Progenitor cell of endocrine pancreas (in vitro differentiated cells): ENCODE results near the gene NUBP2. TPM values are rescaled to one million over a fixed set of nuclear protein-coding genes. Genes with fewer than 3 reads are reported as not detected.

ENCODE experiments used
- DNase-seq: peaks from one replicate; pipeline ENCODE4 v3.0.0; 2021; ENCODE audit warnings: low spot score; ENCODE audit not compliant: unreplicated experiment
- H3K27ac Mint-ChIP-seq: 2 replicates; pipeline ENCODE4 v1.8.0; 2021; ENCODE audit warnings: mild to moderate bottlenecking, moderate library complexity, mixed read lengths
- H3K27me3 Mint-ChIP-seq: 2 replicates; pipeline ENCODE4 v1.8.0; 2021; ENCODE audit warnings: mixed read lengths
- H3K36me3 Mint-ChIP-seq: 2 replicates; pipeline ENCODE4 v1.8.0; 2022; ENCODE audit warnings: mixed read lengths; ENCODE audit not compliant: insufficient read depth
- H3K4me1 Mint-ChIP-seq: 2 replicates; pipeline ENCODE4 v1.8.0; 2021; ENCODE audit warnings: low read depth, mixed read lengths
- H3K4me3 Mint-ChIP-seq: 2 replicates; pipeline ENCODE4 v1.8.0; 2021; ENCODE audit warnings: low read depth, mild to moderate bottlenecking, moderate library complexity, mixed read lengths
- H3K9me3 Mint-ChIP-seq: 2 replicates; pipeline ENCODE4 v1.8.0; 2021; ENCODE audit warnings: low read depth, mixed read lengths
- CTCF ChIP-seq: fragments of 200-600 bp; sonication (generic); IDR thresholded peaks from one replicate; pipeline ENCODE4 v1.5.0; 2021; ENCODE audit warnings: antibody characterized with exemption, mild to moderate bottlenecking; ENCODE audit not compliant: unreplicated experiment
- total RNA-seq: library from RNA; stranded (reverse); gene quantifications from 2 replicates; pipeline ENCODE4 v1.2.1, GENCODE V29; 2021

NUBP2 gene
- total RNA-seq, 1 donor from 2014 or later = 65.4 TPM

- TF ChIP-seq CTCF = no peak
- Mint-ChIP-seq H3K27me3 (no peaks in the 10 kb centered on the region), H3K9me3 (no peaks in the 10 kb centered on the region), H3K4me3 (no peak overlapping the region), H3K27ac (no peak overlapping the region), H3K36me3 (peaks cover 16% of the 10 kb centered on the region), H3K4me1 (no peaks in the 10 kb centered on the region)
- DNase-seq = no peak
Measured at GRCh38 chr16:1817276-1817589, 34.5 kb downstream of the NUBP2 start.

- Mint-ChIP-seq H3K4me1 (no peaks in the 10 kb centered on the region), H3K27ac (no peak overlapping the region)
Measured at GRCh38 chr16:1817716-1818115, 35.0 kb downstream of the NUBP2 start.

DNA sequence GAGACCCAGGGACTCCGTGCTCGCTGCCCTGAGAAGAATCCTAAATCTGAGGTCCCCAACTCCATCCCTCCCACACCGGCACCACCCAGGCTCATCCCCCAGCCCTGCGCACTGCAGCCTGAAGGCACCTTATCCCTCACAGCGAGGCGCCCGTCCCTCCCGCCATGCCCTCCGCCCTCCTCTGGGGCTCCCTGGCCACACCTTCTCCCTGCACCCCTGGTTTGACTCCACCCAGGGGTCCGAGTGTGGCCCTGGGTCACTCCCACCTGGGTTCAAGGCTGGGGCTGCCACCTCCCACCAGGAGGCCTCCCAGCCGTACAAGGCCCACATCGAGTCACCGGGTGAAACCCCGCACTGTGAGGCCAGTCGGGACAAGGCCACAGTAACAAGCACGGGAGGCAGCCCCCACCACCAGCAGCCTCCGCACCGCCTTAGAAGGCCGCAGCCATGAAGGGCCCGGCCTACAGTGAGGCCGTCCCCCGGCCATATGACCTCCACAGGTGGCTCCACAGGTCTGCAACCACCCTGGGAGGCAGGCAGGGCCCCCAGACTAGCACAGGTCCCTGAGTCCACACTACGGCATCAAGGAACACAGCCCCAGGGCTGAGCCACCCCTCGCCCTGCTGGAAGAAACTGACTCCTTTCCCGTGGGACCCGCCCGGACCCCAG, 35.6 kb downstream of the NUBP2 start:
- no peak for DNase-seq
- no peak for TF ChIP-seq CTCF
- H3K4me1 Mint-ChIP-seq = no peaks in the 10 kb centered on the region
- H3K9me3 Mint-ChIP-seq = no peaks in the 10 kb centered on the region
- peaks cover 13% of the 10 kb centered on the region for H3K36me3 Mint-ChIP-seq
- no peak overlapping the region for H3K4me3 Mint-ChIP-seq
- no peaks in the 10 kb centered on the region for H3K27me3 Mint-ChIP-seq
- no peak overlapping the region for H3K27ac Mint-ChIP-seq

More at GRCh38 chr16:1817716-1818115, 35.0 kb downstream of the NUBP2 start:
- TF ChIP-seq CTCF = no peak
- no peaks in the 10 kb centered on the region for H3K27me3 Mint-ChIP-seq
- no peak for DNase-seq
- H3K4me3 Mint-ChIP-seq = no peak overlapping the region
- H3K9me3 Mint-ChIP-seq = no peaks in the 10 kb centered on the region
- peaks cover 16% of the 10 kb centered on the region for H3K36me3 Mint-ChIP-seq

DNA sequence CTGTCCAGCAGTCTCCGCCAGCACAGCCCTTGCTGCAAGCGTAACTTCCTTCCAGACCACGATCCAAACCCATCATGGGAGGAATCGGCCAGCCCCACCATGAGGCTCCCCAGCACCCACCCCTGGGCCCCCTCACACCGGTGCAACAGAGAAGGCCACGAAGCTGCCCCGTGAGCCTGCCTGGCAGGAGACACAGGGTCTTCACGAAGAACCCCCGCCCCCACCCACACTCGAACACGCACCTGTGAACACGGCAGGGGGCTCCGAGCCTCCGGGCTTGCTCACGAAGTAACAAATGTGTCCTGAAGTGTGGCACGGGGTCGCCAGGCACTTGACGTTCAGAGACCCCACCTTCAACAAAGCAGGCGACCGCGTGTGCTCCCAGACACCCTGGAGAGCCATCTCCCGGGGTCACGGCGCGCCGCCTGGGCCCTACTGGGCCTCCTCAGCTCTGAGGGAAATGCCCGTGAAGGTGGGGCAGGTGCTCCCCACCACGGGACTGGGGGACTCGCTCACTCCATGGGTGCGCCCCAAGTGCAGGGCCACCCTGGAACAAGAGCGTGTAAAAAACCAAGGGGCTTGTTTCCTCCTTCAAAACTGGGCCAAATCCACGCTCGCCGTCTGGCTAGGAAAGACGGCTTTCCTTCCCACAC, 36.2 kb downstream of the NUBP2 start:
- no peak for DNase-seq
- Mint-ChIP-seq H3K4me1 (peaks cover 1% of the 10 kb centered on the region), H3K27me3 (no peaks in the 10 kb centered on the region), H3K27ac (no peak overlapping the region), H3K9me3 (no peaks in the 10 kb centered on the region), H3K4me3 (no peak overlapping the region), H3K36me3 (peaks cover 9% of the 10 kb centered on the region)
- no peak for TF ChIP-seq CTCF

DNA sequence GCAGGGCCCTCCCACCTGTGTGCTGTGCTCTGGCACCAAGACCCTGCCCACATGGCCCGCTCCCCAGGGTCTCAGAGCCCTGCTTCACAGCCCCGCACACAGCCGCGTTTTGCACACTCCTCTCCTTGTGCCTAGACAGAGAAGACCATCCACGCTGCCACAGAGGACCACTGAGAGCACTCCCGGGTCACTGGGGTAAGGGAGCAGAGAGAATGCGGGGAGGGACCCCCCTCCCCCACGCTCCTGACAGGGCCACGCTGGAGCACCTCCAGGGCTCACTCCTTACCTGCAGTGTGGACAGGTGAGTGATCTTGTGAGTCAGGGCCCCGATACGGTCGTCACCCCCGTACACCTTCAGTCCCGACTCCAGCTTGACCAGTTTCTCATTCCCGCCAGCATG, 36.9 kb downstream of the NUBP2 start:
- no peak overlapping the region for H3K4me3 Mint-ChIP-seq

More for the DNA sequence above, 36.9 kb downstream of the NUBP2 start:
- TF ChIP-seq CTCF = no peak
- DNase-seq = no peak
- Mint-ChIP-seq H3K9me3 (no peaks in the 10 kb centered on the region), H3K4me1 (peaks cover 3% of the 10 kb centered on the region), H3K27me3 (no peaks in the 10 kb centered on the region), H3K36me3 (peaks cover 7% of the 10 kb centered on the region), H3K27ac (no peak overlapping the region)
